ENCODE results near the gene UQCRC2.
"Not testable (repeated sequence)": the region's sequence is repeated elsewhere in the genome, so short reads cannot be mapped to it uniquely, and the experiment has no call there.

UQCRC2 gene

GRCh38 chr16:22013486-22013885 is 60.3 kb downstream of the UQCRC2 start:
- no peak for TF ChIP-seq CTCF (IDR thresholded peaks at IDR 0.05)
- TF ChIP-seq ZFX (IDR thresholded peaks at IDR 0.05; ENCODE audit: borderline replicate concordance), result no peak

GRCh38 chr16:22014271-22014873 is 61.2 kb downstream of the UQCRC2 start:
- TF ChIP-seq ZFX (IDR thresholded peaks at IDR 0.05; ENCODE audit: borderline replicate concordance) (no peak), CTCF (IDR thresholded peaks at IDR 0.05) (no peak)
- H3K27ac ChIP-seq, result no peak overlapping the region

More at GRCh38 chr16:22013486-22013885, 60.3 kb downstream of the UQCRC2 start:
- H3K27ac ChIP-seq, result no peak overlapping the region

GRCh38 chr16:22016927-22017326 is 63.8 kb downstream of the UQCRC2 start:
- TF ChIP-seq CTCF (IDR thresholded peaks at IDR 0.05) (no peak), ZFX (IDR thresholded peaks at IDR 0.05; ENCODE audit: borderline replicate concordance) (no peak)
- no peak overlapping the region for H3K27ac ChIP-seq

- no peak overlapping the region for H3K27ac ChIP-seq
- TF ChIP-seq ZFX (IDR thresholded peaks at IDR 0.05; ENCODE audit: borderline replicate concordance) (no peak), CTCF (IDR thresholded peaks at IDR 0.05) (no peak)
Observed at GRCh38 chr16:22018559-22018958, 65.4 kb downstream of the UQCRC2 start.

GRCh38 chr16:22022151-22022550 is 69.0 kb downstream of the UQCRC2 start:
- H3K27ac ChIP-seq, result no peak overlapping the region

GRCh38 chr16:22023505-22023904 is 70.3 kb downstream of the UQCRC2 start:
- TF ChIP-seq ZFX (IDR thresholded peaks at IDR 0.05; ENCODE audit: borderline replicate concordance) (no peak), CTCF (IDR thresholded peaks at IDR 0.05) (no peak)
- H3K27ac ChIP-seq, result no peak overlapping the region

More at GRCh38 chr16:22022151-22022550, 69.0 kb downstream of the UQCRC2 start:
- TF ChIP-seq ZFX (IDR thresholded peaks at IDR 0.05; ENCODE audit: borderline replicate concordance), result no peak
- no peak for TF ChIP-seq CTCF (IDR thresholded peaks at IDR 0.05)

- not testable (repeated sequence) for H3K27ac ChIP-seq
Observed at GRCh38 chr16:22024785-22025184, 71.6 kb downstream of the UQCRC2 start.

- H3K27ac ChIP-seq, result no peak overlapping the region
- TF ChIP-seq ZFX (IDR thresholded peaks at IDR 0.05; ENCODE audit: borderline replicate concordance) (no peak), CTCF (IDR thresholded peaks at IDR 0.05) (no peak)
Observed at GRCh38 chr16:22027633-22028032, 74.5 kb downstream of the UQCRC2 start.
